Activated CD8-positive, alpha-beta T cell treated with anti-CD3 and anti-CD28 coated beads, Interleukin-2, amount 10 ng/mL, durations not matched to agents 7 days and 5 days (primary cell): ENCODE measurements around the gene MYO15B. TPM values are rescaled to one million over a fixed set of nuclear protein-coding genes. Genes with fewer than 3 reads are reported as not detected.

Experiments
- ATAC-seq: fragments of 150-1000 bp; cut with Tn5 transposase; one replicate; pipeline ENCODE4 v1.10.0; 2021; ENCODE audit warnings: moderate library complexity
- CTCF ChIA-PET: fragments of 350-600 bp; sonication (Branson Sonifier 250); formaldehyde crosslinking; loops from one replicate; lab custom pipeline; 2021; ENCODE audit warnings: antibody characterized with exemption; lab: Charles Lee
- POLR2A ChIA-PET: fragments of 350-600 bp; sonication (Branson Sonifier 250); formaldehyde crosslinking; loops from one replicate; lab custom pipeline; 2021; ENCODE audit warnings: antibody characterized with exemption; lab: Charles Lee
- DNase-seq: peaks from one replicate; pipeline ENCODE4 v3.0.0-alpha.2; 2020
- H3K27ac Mint-ChIP-seq: one replicate; pipeline ENCODE4 v1.8.0; 2021; ENCODE audit warnings: mild to moderate bottlenecking, mixed read lengths
- H3K27me3 Mint-ChIP-seq: one replicate; pipeline ENCODE4 v1.8.0; 2021; ENCODE audit warnings: low read depth, mixed read lengths
- H3K36me3 Mint-ChIP-seq: one replicate; pipeline ENCODE4 v1.8.0; 2021; ENCODE audit warnings: low read depth, mixed read lengths
- H3K4me1 Mint-ChIP-seq: one replicate; pipeline ENCODE4 v1.8.0; 2021; ENCODE audit warnings: low read depth, mixed read lengths
- H3K4me3 Mint-ChIP-seq: one replicate; pipeline ENCODE4 v1.8.0; 2021; ENCODE audit warnings: mild to moderate bottlenecking, mixed read lengths
- H3K9me3 Mint-ChIP-seq: one replicate; pipeline ENCODE4 v1.8.0; 2022; ENCODE audit warnings: mixed read lengths; ENCODE audit not compliant: insufficient read depth
- total RNA-seq, 2 experiments: library from RNA; stranded (reverse); gene quantifications; one replicate each; pipeline ENCODE4 v1.2.3, GENCODE V29; 2021

The MYO15B gene
- total RNA-seq, 2 experiments from 2014 or later, result 26.9 to 27.8 TPM

- ChIA-PET CTCF (interaction anchor here (1.7 to 3.6 kb wide), 2 partner anchors 11 to 131 kb away, joined by 7 to 23 read pairs; partner anchors contain the start of gene SMIM5), POLR2A (no interaction called here)
- Mint-ChIP-seq H3K27ac (no peak overlapping the region), H3K27me3 (no peaks in the 10 kb centered on the region), H3K9me3 (no peaks in the 10 kb centered on the region), H3K36me3 (no peaks in the 10 kb centered on the region), H3K4me3 (no peak overlapping the region), H3K4me1 (no peaks in the 10 kb centered on the region)
- no peak for DNase-seq
- no peak for ATAC-seq
These were observed 35.2 kb downstream of the MYO15B start for GRCh38 chr17:75622771-75623273.

- no peaks in the 10 kb centered on the region for H3K9me3 Mint-ChIP-seq
- DNase-seq, result no peak
- no peaks in the 10 kb centered on the region for H3K36me3 Mint-ChIP-seq
- H3K27ac Mint-ChIP-seq, result no peak overlapping the region
- H3K4me1 Mint-ChIP-seq, result no peaks in the 10 kb centered on the region
- no peak for ATAC-seq
- no peak overlapping the region for H3K4me3 Mint-ChIP-seq
- ChIA-PET POLR2A (interaction anchor here (0.8 kb wide), 1 partner anchor 19 kb away, joined by 3 read pairs; no protein-coding TSS in a partner anchor), CTCF (interaction anchor here (1.7 to 3.6 kb wide), 2 partner anchors 10 to 130 kb away, joined by 7 to 23 read pairs; partner anchors contain the start of gene SMIM5)
- no peaks in the 10 kb centered on the region for H3K27me3 Mint-ChIP-seq
These were observed 35.8 kb downstream of the MYO15B start for GRCh38 chr17:75623386-75623785.

GRCh38 chr17:75624021-75624420 is 36.4 kb downstream of the MYO15B start:
- DNase-seq (no peak), ATAC-seq (no peak)
- H3K27me3 Mint-ChIP-seq, result no peaks in the 10 kb centered on the region
- H3K9me3 Mint-ChIP-seq, result no peaks in the 10 kb centered on the region
- no peak overlapping the region for H3K27ac Mint-ChIP-seq
- no peak overlapping the region for H3K4me3 Mint-ChIP-seq
- H3K4me1 Mint-ChIP-seq, result no peaks in the 10 kb centered on the region
- CTCF ChIA-PET, result interaction anchor here (1.0 to 3.6 kb wide), 5 partner anchors 10 to 130 kb away, joined by 3 to 23 read pairs (median 7); partner anchors contain the start of gene SMIM5
- H3K36me3 Mint-ChIP-seq, result no peaks in the 10 kb centered on the region
- POLR2A ChIA-PET, result interaction anchor here (0.8 kb wide), 1 partner anchor 20 kb away, joined by 3 read pairs; no protein-coding TSS in a partner anchor

- Mint-ChIP-seq H3K36me3 (no peaks in the 10 kb centered on the region), H3K27me3 (no peaks in the 10 kb centered on the region), H3K9me3 (no peaks in the 10 kb centered on the region), H3K4me1 (no peaks in the 10 kb centered on the region), H3K27ac (no peak overlapping the region), H3K4me3 (no peak overlapping the region)
- CTCF ChIA-PET, result interaction anchor here (1.0 to 3.6 kb wide), 7 partner anchors 9 to 129 kb away, joined by 3 to 23 read pairs (median 4); partner anchors contain the start of gene SMIM5
- POLR2A ChIA-PET, result interaction anchor here (0.6 kb wide), 1 partner anchor 16 kb away, joined by 3 read pairs; no protein-coding TSS in a partner anchor
- no peak for DNase-seq
- no peak for ATAC-seq
These were observed 37.2 kb downstream of the MYO15B start for GRCh38 chr17:75624714-75625345.

GRCh38 chr17:75625813-75626486 is 38.4 kb downstream of the MYO15B start:
- peak; percentile 70 for ATAC-seq
- no peaks in the 10 kb centered on the region for H3K36me3 Mint-ChIP-seq
- H3K9me3 Mint-ChIP-seq, result no peaks in the 10 kb centered on the region
- H3K4me1 Mint-ChIP-seq, result no peaks in the 10 kb centered on the region
- no peak overlapping the region for H3K27ac Mint-ChIP-seq
- POLR2A ChIA-PET, result interaction anchor here (0.5 kb wide), 1 partner anchor 541 kb away, joined by 4 read pairs; no protein-coding TSS in a partner anchor
- CTCF ChIA-PET, result interaction anchor here (0.9 to 3.6 kb wide), 6 partner anchors 8 to 127 kb away, joined by 3 to 23 read pairs (median 4); partner anchors contain the start of gene SMIM5
- no peak overlapping the region for H3K4me3 Mint-ChIP-seq
- H3K27me3 Mint-ChIP-seq, result no peaks in the 10 kb centered on the region
- peak; percentile 52 for DNase-seq

- ChIA-PET CTCF (interaction anchor here (0.6 to 1.3 kb wide), 4 partner anchors 121 to 474 kb away, joined by 4 to 5 read pairs (median 4); no protein-coding TSS in a partner anchor), POLR2A (interaction anchor here (0.5 to 0.8 kb wide), 2 partner anchors 40 to 542 kb away, joined by 3 to 4 read pairs; partner anchors contain the start of genes RECQL5 and SAP30BP)
- Mint-ChIP-seq H3K4me3 (no peak overlapping the region), H3K36me3 (no peaks in the 10 kb centered on the region), H3K4me1 (no peaks in the 10 kb centered on the region), H3K27me3 (no peaks in the 10 kb centered on the region), H3K9me3 (no peaks in the 10 kb centered on the region), H3K27ac (no peak overlapping the region)
- DNase-seq, result no peak
- ATAC-seq, result no peak
These were observed 39.0 kb downstream of the MYO15B start for GRCh38 chr17:75626496-75627038.

GRCh38 chr17:75627094-75627493 is 39.5 kb downstream of the MYO15B start:
- CTCF ChIA-PET, result interaction anchor here (0.6 to 1.3 kb wide), 3 partner anchors 121 to 473 kb away, joined by 4 to 5 read pairs (median 4); no protein-coding TSS in a partner anchor
- DNase-seq, result no peak
- H3K27ac Mint-ChIP-seq, result no peak overlapping the region
- H3K4me3 Mint-ChIP-seq, result no peak overlapping the region
- no peaks in the 10 kb centered on the region for H3K9me3 Mint-ChIP-seq
- H3K27me3 Mint-ChIP-seq, result no peaks in the 10 kb centered on the region
- ATAC-seq, result no peak
- H3K36me3 Mint-ChIP-seq, result no peaks in the 10 kb centered on the region
- POLR2A ChIA-PET, result interaction anchor here (0.8 kb wide), 1 partner anchor 40 kb away, joined by 3 read pairs; the partner anchor contains the start of genes RECQL5 and SAP30BP
- H3K4me1 Mint-ChIP-seq, result no peaks in the 10 kb centered on the region

- Mint-ChIP-seq H3K4me1 (no peaks in the 10 kb centered on the region), H3K27me3 (no peaks in the 10 kb centered on the region), H3K36me3 (no peaks in the 10 kb centered on the region), H3K27ac (no peak overlapping the region), H3K9me3 (no peaks in the 10 kb centered on the region), H3K4me3 (no peak overlapping the region)
- no peak for ATAC-seq
- ChIA-PET POLR2A (no interaction called here), CTCF (interaction anchor here (0.8 to 12.1 kb wide), 2 partner anchors 27 to 121 kb away, joined by 3 to 343 read pairs; no protein-coding TSS in a partner anchor)
- no peak for DNase-seq
These were observed 40.8 kb downstream of the MYO15B start for GRCh38 chr17:75628425-75628824.

GRCh38 chr17:75629157-75629556 is 41.6 kb downstream of the MYO15B start:
- POLR2A ChIA-PET, result interaction anchor here (1.4 kb wide), 1 partner anchor 38 kb away, joined by 6 read pairs; the partner anchor contains the start of genes RECQL5 and SAP30BP
- H3K9me3 Mint-ChIP-seq, result no peaks in the 10 kb centered on the region
- ATAC-seq (no peak), DNase-seq (no peak)
- CTCF ChIA-PET, result interaction anchor here (1.0 to 12.1 kb wide), 4 partner anchors 9 to 120 kb away, joined by 3 to 343 read pairs (median 4); no protein-coding TSS in a partner anchor
- no peak overlapping the region for H3K27ac Mint-ChIP-seq
- H3K27me3 Mint-ChIP-seq, result no peaks in the 10 kb centered on the region
- H3K4me1 Mint-ChIP-seq, result no peaks in the 10 kb centered on the region
- no peaks in the 10 kb centered on the region for H3K36me3 Mint-ChIP-seq
- H3K4me3 Mint-ChIP-seq, result no peak overlapping the region

GRCh38 chr17:75630071-75630917 is 42.7 kb downstream of the MYO15B start:
- ChIA-PET POLR2A (interaction anchor here (1.2 to 1.4 kb wide), 2 partner anchors 36 to 146 kb away, joined by 3 to 6 read pairs; partner anchors contain the start of genes RECQL5 and SAP30BP), CTCF (interaction anchor here (1.0 to 12.1 kb wide), 5 partner anchors 8 to 119 kb away, joined by 3 to 343 read pairs (median 5); no protein-coding TSS in a partner anchor)
- DNase-seq, result no peak
- no peak overlapping the region for H3K27ac Mint-ChIP-seq
- H3K9me3 Mint-ChIP-seq, result no peaks in the 10 kb centered on the region
- H3K4me3 Mint-ChIP-seq, result no peak overlapping the region
- ATAC-seq, result no peak
- no peaks in the 10 kb centered on the region for H3K36me3 Mint-ChIP-seq
- no peaks in the 10 kb centered on the region for H3K4me1 Mint-ChIP-seq
- H3K27me3 Mint-ChIP-seq, result no peaks in the 10 kb centered on the region
